NOMO-1 treated with dmso at 0.1 percent for 144 hours (cell line): Measurements from ENCODE around the gene OLA1.

Source experiments
- DNase-seq: peaks from one replicate; lab custom pipeline; 2025; ENCODE audit not compliant: unreplicated experiment; lab: John Stamatoyannopoulos, UW

OLA1 gene

GRCh38 chr2:174038462-174038861 lies 209.9 kb downstream of the OLA1 start:
- DNase-seq = peak; percentile 70

- DNase-seq = no peak
These were observed 211.5 kb downstream of the OLA1 start for GRCh38 chr2:174036825-174037224.

- peak; percentile 67 for DNase-seq
These were observed 212.2 kb downstream of the OLA1 start for GRCh38 chr2:174035981-174036742.

DNA sequence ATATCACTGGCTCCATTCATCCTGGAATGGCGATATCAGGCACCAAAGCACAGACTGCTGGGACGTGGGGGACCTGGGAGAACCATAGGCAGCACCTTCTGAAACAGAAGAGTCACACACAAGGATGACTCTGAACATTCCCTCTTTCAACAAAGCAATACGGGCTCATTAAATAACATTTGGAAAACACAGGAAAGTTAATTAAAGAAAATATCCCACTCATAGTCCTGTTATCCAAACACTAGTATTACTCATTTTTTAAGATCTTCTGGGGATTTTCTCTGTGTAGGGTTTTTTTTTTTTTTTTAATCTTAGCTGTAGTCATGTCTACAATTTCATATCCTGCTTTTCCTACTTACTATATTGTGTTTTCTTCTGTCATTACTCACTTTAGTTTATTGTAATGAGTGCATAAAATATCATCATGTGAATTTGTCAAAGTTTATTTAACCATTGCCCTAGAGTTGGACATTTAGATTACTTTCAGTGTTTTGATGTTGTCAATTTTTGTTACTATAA lies 213.2 kb downstream of the OLA1 start:
- DNase-seq = no peak

GRCh38 chr2:174033163-174033550 lies 215.2 kb downstream of the OLA1 start:
- DNase-seq = no peak

DNA sequence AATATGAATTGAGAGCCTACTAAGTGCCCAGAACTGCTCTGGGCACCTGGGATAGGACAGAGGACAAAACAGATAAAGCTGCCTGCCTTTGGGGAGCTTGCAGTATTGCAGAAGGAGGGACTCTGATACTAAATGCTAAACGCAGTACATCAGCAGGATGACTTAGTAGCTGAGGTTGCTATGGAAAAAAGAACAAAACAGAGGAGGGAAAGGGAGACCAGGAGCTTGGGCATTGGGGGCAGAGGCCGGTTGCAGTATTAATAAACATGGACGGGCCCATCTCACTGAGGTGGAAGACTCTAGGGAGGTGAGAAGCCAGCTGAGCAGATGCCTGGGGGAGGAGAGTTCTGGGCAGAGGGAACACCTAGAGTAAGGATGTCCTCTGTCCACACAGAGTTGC lies 217.1 kb downstream of the OLA1 start:
- no peak for DNase-seq

GRCh38 chr2:174028935-174029334 lies 219.4 kb downstream of the OLA1 start:
- DNase-seq = no peak

- no peak for DNase-seq
These were observed 220.4 kb downstream of the OLA1 start for GRCh38 chr2:174027956-174028355.

DNA sequence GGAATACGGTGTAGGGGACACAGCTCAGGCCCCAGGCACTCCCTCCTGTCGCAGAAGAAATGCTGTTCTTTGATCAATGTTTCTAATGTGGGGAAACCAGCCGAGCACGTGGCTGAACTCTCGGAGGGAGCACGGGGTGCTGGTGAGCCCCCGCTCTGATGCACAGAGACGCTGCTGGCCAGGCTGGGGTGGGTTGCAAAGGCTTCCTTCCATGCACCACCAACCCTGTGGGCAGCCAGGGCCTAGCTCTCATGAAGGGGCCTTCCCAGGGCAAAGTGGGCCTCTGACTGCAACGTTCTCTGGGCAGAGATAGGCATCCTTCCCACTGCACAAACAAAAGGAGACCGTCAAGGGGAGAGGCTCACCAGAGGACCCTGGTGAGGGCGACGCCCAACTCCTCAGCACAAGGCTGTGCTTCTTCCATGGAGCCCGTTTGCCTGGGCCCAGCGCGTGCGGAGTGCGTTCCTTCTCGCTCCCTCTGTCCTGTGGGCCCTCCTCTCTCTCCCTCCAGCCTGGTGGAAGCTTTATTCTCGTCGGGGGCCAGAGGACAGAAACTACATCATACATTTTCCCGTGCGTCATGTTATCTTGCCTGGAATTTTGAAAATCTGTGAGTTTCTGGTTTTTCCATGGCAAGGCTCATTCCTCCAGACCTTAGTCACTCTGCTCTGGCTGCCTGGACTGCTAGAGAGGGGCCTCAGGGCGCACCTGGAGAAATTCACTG lies 222.0 kb downstream of the OLA1 start:
- no peak for DNase-seq

- peak; percentile 10 for DNase-seq
These were observed 222.8 kb downstream of the OLA1 start for GRCh38 chr2:174025271-174026121.

- DNase-seq = no peak
These were observed 223.6 kb downstream of the OLA1 start for GRCh38 chr2:174024524-174025270.

- peak; percentile 24 for DNase-seq
These were observed 224.5 kb downstream of the OLA1 start for GRCh38 chr2:174023591-174024523.
